NCI-H460 (cell line): ENCODE results near the gene PDZD2. TPM values are rescaled to one million over a fixed set of nuclear protein-coding genes. Genes with fewer than 3 reads are reported as not detected.
"Not testable (repeated sequence)": the region's sequence is repeated elsewhere in the genome, so short reads cannot be mapped to it uniquely, and the experiment has no call there.

Experiments
- DNase-seq: peaks from one replicate; pipeline ENCODE4 v3.0.0-alpha.2; 2016; ENCODE audit warnings: low read depth; ENCODE audit errors: extremely low read depth
- polyA plus RNA-seq: library from polyadenylated mRNA; depleted of rRNA; stranded (reverse); fragments of >200 nt; gene quantifications from 2 replicates; pipeline ENCODE4 v1.2.3, GENCODE V29; 2014; cell fraction: nucleus; rRNA removed
- total RNA-seq: library from RNA; depleted of rRNA; stranded (reverse); fragments of >200 nt; shearing (Covaris generic); gene quantifications from 2 replicates; pipeline ENCODE4 v1.2.3, GENCODE V29; 2014; rRNA removed

Gene PDZD2
- total RNA-seq = not detected in 2 replicates
- not detected in 2 replicates for polyA plus RNA-seq

GRCh38 chr5:31638748-31639418 is at the start of gene PDZD2:
PDZD2 (plus strand) TSS chr5:31639131.
- peak; percentile 53 for DNase-seq

- DNase-seq = no peak
Measured at GRCh38 chr5:31593665-31594064, 45.3 kb upstream of the PDZD2 start.

- DNase-seq = no peak
Measured at GRCh38 chr5:31596354-31596753, 42.6 kb upstream of the PDZD2 start.

GRCh38 chr5:31598640-31599611 is 40.0 kb upstream of the PDZD2 start:
- no peak for DNase-seq

DNA sequence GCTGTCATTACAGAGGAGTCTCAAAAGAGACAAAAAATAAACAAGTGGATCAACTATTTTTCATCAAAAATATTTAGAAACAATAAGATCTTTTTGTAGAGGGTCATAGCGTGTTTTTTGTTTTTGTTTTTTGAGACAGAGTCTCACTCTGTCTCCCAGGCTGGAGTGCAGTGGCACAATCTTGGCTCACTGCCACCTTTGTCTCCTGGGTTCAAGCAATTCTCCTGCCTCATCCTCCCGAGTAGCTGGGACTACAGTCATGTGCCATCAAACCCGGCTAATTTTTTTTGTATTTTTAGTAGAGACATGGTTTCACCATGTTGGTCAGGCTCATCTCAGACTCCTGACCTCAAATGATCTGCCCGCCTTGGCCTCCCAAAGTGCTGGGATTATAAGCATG is 36.6 kb upstream of the PDZD2 start:
- not testable (repeated sequence) for DNase-seq

DNA sequence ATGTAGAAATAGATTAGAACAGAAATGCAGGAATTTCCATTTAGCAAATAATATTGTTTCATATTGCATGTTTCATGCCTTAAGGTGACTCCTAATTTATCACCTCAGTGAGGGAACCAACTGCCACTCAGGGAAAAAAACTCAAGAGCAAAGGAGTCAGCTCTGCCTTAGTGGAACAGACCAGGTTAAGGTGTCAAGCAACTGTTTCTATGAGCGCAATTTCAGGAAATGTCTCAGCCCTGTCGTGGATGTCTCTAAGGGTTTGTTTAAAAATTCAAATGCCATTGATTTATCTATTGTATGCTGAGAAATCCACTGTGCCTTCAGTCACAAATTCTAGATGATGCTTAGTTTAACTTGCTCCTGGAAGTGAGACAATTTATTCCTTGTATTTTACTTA is 34.7 kb upstream of the PDZD2 start:
- DNase-seq = no peak

DNA sequence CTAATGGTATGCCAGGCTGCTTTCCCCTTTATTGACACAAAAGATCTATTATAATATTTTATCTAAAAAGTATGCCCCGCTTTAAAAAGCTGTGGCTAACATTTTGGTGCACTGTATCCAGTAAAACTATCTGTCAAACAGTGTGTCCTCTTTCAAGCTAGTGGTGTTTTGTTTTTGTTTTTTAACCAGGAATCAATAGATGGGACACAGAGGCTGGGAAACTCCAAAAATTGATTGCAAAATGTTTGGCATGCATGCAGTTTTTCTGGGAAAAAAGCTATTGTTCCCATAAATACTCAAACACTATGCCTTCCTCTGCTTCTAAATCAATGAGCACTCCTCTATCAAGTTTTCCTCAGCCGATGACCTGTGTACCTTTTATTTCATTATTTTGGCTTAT is 34.3 kb upstream of the PDZD2 start:
- no peak for DNase-seq

GRCh38 chr5:31605920-31606319 is 33.0 kb upstream of the PDZD2 start:
- no peak for DNase-seq

DNA sequence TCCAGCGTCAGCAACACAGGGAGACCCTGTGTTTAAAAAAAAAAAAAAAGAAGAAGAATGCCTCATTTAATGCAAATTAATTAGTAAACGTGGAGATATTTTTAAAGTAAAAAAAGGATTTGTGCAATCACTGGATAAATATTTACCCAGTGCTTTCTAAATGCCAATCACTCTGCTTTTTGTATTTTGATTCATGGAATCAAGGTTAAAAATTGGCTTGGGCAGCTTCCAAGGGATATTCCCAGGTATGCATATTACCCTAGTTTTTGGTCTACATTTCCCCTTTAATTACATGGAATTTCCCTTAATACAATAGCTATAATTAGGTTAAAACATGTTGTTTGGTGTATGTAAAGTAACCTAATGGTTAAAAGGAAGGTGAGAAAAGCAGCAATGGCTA is 31.4 kb upstream of the PDZD2 start:
- DNase-seq = no peak

- DNase-seq = no peak
Measured at GRCh38 chr5:31611002-31611401, 27.9 kb upstream of the PDZD2 start.

- DNase-seq = no peak
Measured at GRCh38 chr5:31613651-31614050, 25.3 kb upstream of the PDZD2 start.

GRCh38 chr5:31614151-31615020 is 24.5 kb upstream of the PDZD2 start:
- DNase-seq = no peak

DNA sequence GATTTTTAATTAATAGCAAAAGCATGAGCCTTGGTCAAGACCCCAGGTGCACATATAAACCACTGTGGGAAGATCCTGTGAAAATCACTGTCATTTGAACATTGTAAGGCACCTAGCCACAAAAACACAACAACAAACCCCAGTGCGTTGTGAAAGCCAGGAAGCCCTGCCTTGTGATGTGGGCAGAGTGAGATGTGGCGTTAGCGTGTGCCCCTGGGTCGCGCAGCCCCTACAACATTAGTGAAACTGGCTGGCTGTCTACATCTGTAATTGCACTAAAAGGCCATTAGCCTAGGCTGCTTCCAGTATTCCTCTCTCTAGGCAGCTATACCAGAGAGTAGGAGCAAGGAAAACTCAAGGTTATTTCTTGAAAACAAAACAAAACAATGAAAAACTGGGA is 21.1 kb upstream of the PDZD2 start:
- DNase-seq = no peak

- DNase-seq = no peak
Measured at GRCh38 chr5:31620026-31620425, 18.9 kb upstream of the PDZD2 start.

DNA sequence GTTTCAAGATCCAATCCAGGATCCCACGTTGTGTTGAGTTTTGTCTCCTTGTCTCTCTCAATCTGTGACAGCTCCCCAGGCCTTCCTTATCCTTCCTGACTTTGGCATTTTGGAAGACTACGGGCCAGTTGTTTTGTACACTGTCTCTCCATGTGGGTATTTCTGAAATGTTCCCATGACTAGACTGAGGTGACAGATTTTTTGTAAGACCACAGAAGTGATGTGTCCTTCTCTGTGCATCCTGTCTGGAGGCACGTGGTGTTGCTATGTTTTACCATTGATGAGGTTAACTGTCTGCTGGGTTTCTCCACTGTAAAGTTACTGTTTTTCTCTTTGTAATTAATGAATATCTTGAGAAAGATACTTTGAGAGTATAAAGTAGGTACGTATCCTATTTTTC is 15.7 kb upstream of the PDZD2 start:
- no peak for DNase-seq

DNA sequence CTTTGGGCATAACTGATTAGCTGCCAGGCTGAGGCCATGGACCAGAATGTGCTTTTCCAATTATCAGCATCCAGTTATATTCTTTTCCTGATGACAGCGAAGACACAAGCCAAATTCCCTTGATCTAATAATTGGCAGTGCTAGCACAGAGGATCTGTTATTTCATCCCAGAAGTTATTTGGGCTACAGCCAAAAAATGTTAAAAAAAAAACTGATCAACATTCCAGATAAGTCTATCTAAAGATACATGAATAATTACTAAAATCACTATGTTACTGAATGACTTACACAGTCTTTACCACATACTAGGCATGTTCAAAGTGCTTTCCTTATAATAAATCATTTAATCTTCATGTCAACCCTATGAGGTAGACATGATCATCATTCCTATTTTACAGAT is 13.5 kb upstream of the PDZD2 start:
- no peak for DNase-seq

DNA sequence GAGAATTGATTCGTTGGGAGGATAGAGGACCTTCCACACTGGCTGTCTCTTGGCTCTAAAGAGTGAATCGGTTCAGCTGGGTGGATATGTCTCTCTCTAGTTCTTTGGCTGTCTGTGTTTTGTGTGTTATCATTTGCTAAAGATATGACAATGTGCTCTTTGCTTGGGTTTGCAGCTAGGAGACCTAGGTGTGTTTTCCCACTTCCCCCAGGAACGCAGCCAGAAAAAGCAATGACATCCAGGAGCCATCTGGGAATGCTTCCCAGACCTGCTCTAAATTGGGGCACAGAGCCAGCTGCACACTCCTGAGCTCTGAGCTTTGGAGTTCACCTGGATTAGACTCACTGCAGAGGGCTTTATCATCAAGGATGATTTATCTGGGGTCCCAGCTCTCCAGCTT is 12.8 kb upstream of the PDZD2 start:
- DNase-seq = no peak

- no peak for DNase-seq
Measured at GRCh38 chr5:31626604-31627234, 12.2 kb upstream of the PDZD2 start.

GRCh38 chr5:31630931-31631330 is 8.0 kb upstream of the PDZD2 start:
- DNase-seq = no peak

DNA sequence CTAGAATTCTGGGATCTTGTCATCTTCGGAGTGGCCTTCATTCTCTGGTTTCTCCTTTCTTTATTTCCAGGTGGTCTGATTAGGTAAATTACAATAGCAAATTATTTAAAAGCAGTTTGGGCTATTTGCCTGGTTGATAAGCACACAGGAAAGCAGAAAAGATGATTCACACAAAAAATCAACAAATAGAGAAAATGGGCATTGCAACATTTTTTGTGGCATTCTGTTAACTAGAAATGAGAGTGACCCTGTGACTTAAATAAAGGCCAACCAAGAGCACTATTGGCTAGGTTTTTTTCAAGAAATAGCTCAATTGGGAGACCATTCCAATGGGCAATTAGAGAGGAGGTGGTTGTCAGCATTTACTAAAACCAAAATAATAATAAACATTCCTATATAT is 6.5 kb upstream of the PDZD2 start:
- no peak for DNase-seq
